SU-DHL-6 (cell line): Measurements from ENCODE around the gene BAMBI.

Experiments
- CTCF ChIP-seq: fragments of 200-600 bp; sonication (generic); IDR thresholded peaks from one replicate; pipeline ENCODE4 v1.5.1; 2017; ENCODE audit warnings: antibody characterized with exemption, mild to moderate bottlenecking, low read length, moderate library complexity; ENCODE audit not compliant: insufficient read depth, poor library complexity, severe bottlenecking
- EZH2phosphoT487 ChIP-seq: fragments of 200-600 bp; sonication (generic), shearing (Covaris generic); conservative IDR thresholded peaks from 2 replicates; pipeline ENCODE4 v1.6.1; 2018; ENCODE audit warnings: mild to moderate bottlenecking, antibody characterized with exemption, low read length, moderate library complexity, mixed read lengths

GRCh38 chr10:28652703-28653102 is 24.6 kb upstream of the BAMBI start:
- TF ChIP-seq CTCF (no peak), EZH2phosphoT487 (no peak)
